Duodenal mucosa (tissue), 2 donors: ENCODE results near the gene BTBD19.
"Not testable (repeated sequence)": the region's sequence is repeated elsewhere in the genome, so short reads cannot be mapped to it uniquely, and the experiment has no call there.

Source experiments
- H3K27ac ChIP-seq: one replicate; pipeline ENCODE4 v1.7.0; 2013; ENCODE audit warnings: low read depth, low read length
- H3K27me3 ChIP-seq, 2 donors: one replicate each; pipeline ENCODE4 v1.7.0; 2013; ENCODE audit warnings: low read length in 2 of 2, control low read depth in 1 of 2; ENCODE audit not compliant: insufficient read depth in 2 of 2, control insufficient read depth in 1 of 2
- H3K36me3 ChIP-seq, 2 donors: one replicate each; pipeline ENCODE4 v1.7.0; 2013; ENCODE audit warnings: low read length in 2 of 2, control low read depth in 1 of 2; ENCODE audit not compliant: insufficient read depth in 2 of 2, control insufficient read depth in 1 of 2
- H3K4me1 ChIP-seq, 2 donors: one replicate each; pipeline ENCODE4 v1.7.0; 2013; ENCODE audit warnings: low read length in 2 of 2, control low read depth in 1 of 2; ENCODE audit not compliant: insufficient read depth in 2 of 2, control insufficient read depth in 1 of 2
- H3K4me3 ChIP-seq, 2 donors: one replicate each; pipeline ENCODE4 v1.7.0; 2013; ENCODE audit warnings: low read length in 2 of 2, low read depth in 1 of 2
- H3K9ac ChIP-seq, 2 donors: one replicate each; pipeline ENCODE4 v1.7.0; 2013; ENCODE audit warnings: low read length in 2 of 2, low read depth in 1 of 2
- H3K9me3 ChIP-seq, 2 donors: one replicate each; pipeline ENCODE4 v1.7.0; 2013; ENCODE audit warnings: low read length in 2 of 2, control low read depth in 1 of 2; ENCODE audit not compliant: control insufficient read depth in 1 of 2

The BTBD19 gene

DNA sequence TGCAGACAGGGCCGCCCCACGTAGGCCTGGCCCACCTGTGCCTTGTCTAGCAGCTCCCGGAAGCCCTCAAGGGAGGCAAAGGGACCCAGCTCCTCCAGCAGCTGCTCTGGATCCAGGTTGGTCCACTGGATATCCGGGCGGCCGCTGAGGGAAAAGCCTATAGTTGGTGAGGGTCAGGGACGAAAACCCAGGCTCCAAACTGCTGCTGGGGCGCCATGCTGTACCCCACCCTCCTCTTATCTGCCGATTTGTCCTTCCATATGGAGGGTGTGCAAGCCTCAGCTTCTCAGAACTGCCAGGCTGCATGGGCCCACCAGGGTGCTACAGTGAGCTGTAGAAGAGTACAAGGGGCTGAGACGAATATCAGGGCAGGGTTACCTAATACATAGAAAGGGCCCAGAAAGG, 22.6 kb downstream of the BTBD19 start:
- no peak overlapping the region for H3K27ac ChIP-seq
- no peaks in the 10 kb centered on the region for H3K36me3 ChIP-seq
- no peaks in the 10 kb centered on the region for H3K27me3 ChIP-seq
- no peak overlapping the region for H3K9ac ChIP-seq
- H3K9me3 ChIP-seq = no peaks in the 10 kb centered on the region
- H3K4me1 ChIP-seq = peaks cover 7 to 24% of the 10 kb centered on the region in 2 donors
- H3K4me3 ChIP-seq = no peak overlapping the region

GRCh38 chr1:44831516-44831915, 23.2 kb downstream of the BTBD19 start:
- Histone ChIP-seq H3K4me1 (peaks cover 3 to 20% of the 10 kb centered on the region in 2 donors), H3K27me3 (no peaks in the 10 kb centered on the region), H3K9ac (no peak overlapping the region), H3K27ac (no peak overlapping the region), H3K36me3 (no peaks in the 10 kb centered on the region), H3K9me3 (no peaks in the 10 kb centered on the region), H3K4me3 (no peak overlapping the region)

DNA sequence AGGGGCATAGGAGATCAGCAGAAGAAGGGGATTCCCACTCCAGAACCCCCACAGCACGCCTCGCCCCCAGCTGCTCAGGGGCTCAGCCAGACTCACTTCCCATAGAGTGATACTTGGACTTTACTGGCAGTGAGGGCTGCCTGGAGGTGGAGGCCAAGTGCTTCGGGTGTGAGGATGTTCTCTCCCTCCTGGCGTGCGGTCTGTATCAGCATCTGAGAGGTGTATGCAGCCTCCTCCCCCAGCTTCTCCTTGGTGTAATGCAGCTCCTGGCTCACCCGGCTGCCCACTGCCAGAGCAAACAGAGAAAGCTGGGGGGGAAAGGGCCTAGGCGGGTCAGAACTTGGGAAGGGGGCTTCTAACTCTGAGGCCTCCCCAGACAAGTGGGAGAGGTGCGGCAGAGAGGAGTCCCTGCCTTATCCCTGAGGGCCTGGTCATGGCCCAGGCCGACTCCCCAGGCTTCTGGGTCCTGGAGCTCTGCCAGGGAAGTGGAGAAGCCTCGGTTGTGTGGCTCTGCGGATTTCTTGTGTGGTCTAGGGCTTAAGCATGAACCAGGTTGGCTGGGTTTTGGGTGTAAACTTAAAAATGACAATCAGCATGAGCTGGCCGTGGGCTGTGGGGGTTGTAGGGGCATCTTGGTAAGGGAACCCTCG, 23.9 kb downstream of the BTBD19 start:
- no peak overlapping the region for H3K9ac ChIP-seq
- no peaks in the 10 kb centered on the region for H3K36me3 ChIP-seq
- peaks cover 0 to 13% of the 10 kb centered on the region in 2 donors for H3K4me1 ChIP-seq
- no peak overlapping the region for H3K4me3 ChIP-seq
- no peaks in the 10 kb centered on the region for H3K9me3 ChIP-seq
- H3K27me3 ChIP-seq = no peaks in the 10 kb centered on the region
- no peak overlapping the region for H3K27ac ChIP-seq

- H3K36me3 ChIP-seq = no peaks in the 10 kb centered on the region
- H3K27me3 ChIP-seq = no peaks in the 10 kb centered on the region
- no peak overlapping the region for H3K4me3 ChIP-seq
- H3K4me1 ChIP-seq = peaks cover 0 to 5% of the 10 kb centered on the region in 2 donors
- H3K27ac ChIP-seq = no peak overlapping the region
- H3K9me3 ChIP-seq = no peaks in the 10 kb centered on the region
- no peak overlapping the region for H3K9ac ChIP-seq
Observed at GRCh38 chr1:44834328-44834727, 26.0 kb downstream of the BTBD19 start.

DNA sequence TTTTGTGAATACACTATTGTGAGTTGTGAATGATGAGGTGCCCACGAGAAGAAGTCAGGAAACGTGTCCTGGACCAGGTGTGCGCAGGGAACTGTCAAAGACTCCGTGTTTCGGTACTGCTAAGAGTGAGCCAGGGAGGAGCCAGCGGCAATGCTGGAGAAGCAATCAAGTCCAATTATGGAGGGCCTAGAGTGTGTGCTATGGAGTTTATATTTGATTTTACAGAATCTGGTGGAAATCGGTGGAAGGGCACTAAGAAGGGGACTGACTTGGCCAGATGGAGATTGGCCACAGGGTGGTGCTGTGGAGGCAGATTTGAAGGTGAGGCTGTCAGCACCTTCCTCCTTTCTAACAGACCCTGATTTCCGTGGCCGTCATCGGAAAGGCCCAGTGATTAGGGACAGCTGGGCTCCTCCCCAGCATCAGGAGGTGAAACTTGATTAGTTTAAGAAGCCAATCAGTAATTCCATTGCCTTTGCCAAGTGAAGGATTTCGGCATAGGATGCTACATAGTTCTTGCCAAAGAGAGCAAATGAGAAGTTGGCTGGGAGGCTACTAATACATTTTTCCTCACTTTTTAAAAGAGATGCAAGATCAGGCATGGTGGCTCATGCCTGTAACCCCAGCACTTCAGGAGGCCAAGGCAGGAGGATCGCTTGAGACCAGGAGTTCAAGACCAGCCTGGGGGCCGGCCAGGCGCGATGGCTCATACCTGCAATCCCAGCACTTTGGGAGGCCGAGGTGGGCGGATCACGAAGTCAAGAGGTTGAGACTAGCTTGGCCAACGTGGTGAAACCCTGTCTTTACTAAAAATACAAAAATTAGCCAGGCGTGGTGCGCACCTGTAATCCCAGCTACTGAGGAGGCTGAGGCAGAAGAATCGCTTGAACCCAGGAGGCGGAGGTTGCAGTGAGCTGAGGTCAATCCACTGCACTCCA, 27.7 kb downstream of the BTBD19 start:
- H3K36me3 ChIP-seq = no peaks in the 10 kb centered on the region
- H3K9me3 ChIP-seq = no peaks in the 10 kb centered on the region
- no peaks in the 10 kb centered on the region for H3K27me3 ChIP-seq
- no peak overlapping the region for H3K27ac ChIP-seq
- H3K4me3 ChIP-seq = peak overlapping the region in 1 of 2 donors; percentile 36
- no peak overlapping the region for H3K9ac ChIP-seq
- peaks cover 0 to 5% of the 10 kb centered on the region in 2 donors for H3K4me1 ChIP-seq

- not testable (repeated sequence) for H3K27ac ChIP-seq, H3K4me3 ChIP-seq, H3K4me1 ChIP-seq, H3K36me3 ChIP-seq, H3K9me3 ChIP-seq, H3K9ac ChIP-seq, H3K27me3 ChIP-seq
Observed at GRCh38 chr1:44838294-44838693, 30.0 kb downstream of the BTBD19 start.

GRCh38 chr1:44839576-44839975, 31.3 kb downstream of the BTBD19 start:
- Histone ChIP-seq H3K4me1 (peaks cover 0 to 5% of the 10 kb centered on the region in 2 donors), H3K9ac (no peak overlapping the region), H3K36me3 (no peaks in the 10 kb centered on the region), H3K9me3 (no peaks in the 10 kb centered on the region), H3K27me3 (no peaks in the 10 kb centered on the region), H3K4me3 (no peak overlapping the region), H3K27ac (no peak overlapping the region)

DNA sequence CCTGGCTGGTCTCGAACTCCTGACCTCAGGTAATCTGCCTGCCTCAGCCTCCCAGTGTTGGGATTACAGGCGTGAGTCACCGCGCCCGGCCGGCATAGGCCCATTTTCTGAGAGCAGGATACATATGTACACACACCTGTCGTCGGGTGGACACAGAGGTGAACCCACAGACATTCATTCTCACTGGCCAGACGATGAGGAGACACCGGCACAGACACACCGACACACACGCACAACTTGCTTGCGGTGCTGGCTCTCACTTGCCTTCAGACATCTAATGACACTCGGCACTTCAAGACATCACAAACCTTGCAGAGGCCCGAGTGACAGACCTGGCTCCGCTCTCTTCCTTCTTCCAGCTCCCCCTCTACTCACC, 34.2 kb downstream of the BTBD19 start:
- H3K36me3 ChIP-seq = no peaks in the 10 kb centered on the region
- no peaks in the 10 kb centered on the region for H3K27me3 ChIP-seq
- H3K9ac ChIP-seq = peak overlapping the region in 1 of 2 donors; percentile 59
- no peak overlapping the region for H3K27ac ChIP-seq
- no peaks in the 10 kb centered on the region for H3K9me3 ChIP-seq
- peak overlapping the region; percentile 49 to 60 for H3K4me3 ChIP-seq
- no peaks in the 10 kb centered on the region for H3K4me1 ChIP-seq

GRCh38 chr1:44842862-44843655, 34.7 kb downstream of the BTBD19 start, which contains the start of gene PTCH2:
Gene PTCH2 (minus strand): TSS chr1:44843253. CDS start chr1:44842932, 321 bp downstream.
- no peaks in the 10 kb centered on the region for H3K27me3 ChIP-seq
- H3K9ac ChIP-seq = peak within 1 kb of the TSS in 1 of 2 donors; percentile 59
- no peaks in the 10 kb centered on the region for H3K9me3 ChIP-seq
- H3K4me3 ChIP-seq = peak within 1 kb of the TSS; percentile 49 to 60
- no peaks in the 10 kb centered on the region for H3K4me1 ChIP-seq
- H3K36me3 ChIP-seq = no peaks in the 10 kb centered on the region
- H3K27ac ChIP-seq = no peak within 1 kb of the TSS

GRCh38 chr1:44846985-44847384, 38.7 kb downstream of the BTBD19 start:
- Histone ChIP-seq H3K27ac (no peak overlapping the region), H3K9ac (no peak overlapping the region), H3K27me3 (no peaks in the 10 kb centered on the region), H3K9me3 (no peaks in the 10 kb centered on the region), H3K4me1 (no peaks in the 10 kb centered on the region), H3K4me3 (no peak overlapping the region), H3K36me3 (peaks cover 0 to 3% of the 10 kb centered on the region in 2 donors)
